ENCODE data around the gene SMCO3.
A peak's percentile ranks its signal among the peaks of the same experiment; 100 is the strongest.

The SMCO3 gene

DNA sequence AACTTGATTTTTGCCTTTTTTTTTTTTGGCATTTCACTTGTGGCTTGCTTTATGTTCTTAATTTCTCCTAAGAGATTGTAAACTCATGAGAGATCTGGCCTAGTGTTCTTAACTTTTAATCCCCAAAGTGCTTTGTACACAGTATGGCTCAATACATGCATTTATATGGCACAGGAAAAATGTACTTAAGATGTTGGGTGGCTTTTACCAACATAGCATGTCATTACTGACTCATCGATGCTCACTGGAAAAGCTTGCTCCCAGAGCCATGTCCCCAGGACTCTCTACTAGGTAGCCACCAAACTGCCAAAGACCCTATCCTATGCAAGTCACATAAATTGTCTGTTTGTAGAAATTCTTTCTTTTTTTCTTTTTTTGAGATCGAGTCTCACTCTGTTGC is 13.1 kb upstream of the SMCO3 start:
- no peak for DNase-seq

DNA sequence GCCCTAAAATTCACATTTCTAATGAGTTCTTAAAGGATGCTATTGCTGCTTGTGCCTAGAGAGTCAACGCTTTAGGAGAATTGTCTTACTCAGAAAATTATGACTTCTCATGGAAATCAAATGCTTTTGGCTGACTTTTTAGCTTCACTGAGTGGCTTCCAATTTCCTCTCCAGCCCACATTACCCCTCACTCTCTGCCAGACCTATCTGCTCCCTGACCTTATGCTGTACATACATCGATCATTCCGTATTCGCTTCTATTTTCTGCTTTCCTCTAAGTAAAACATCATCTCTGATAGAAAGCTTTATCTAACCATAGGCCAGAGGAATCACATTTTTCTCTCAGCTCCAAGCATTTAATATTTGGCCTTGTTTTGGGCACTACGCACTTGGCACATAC is 12.5 kb upstream of the SMCO3 start:
- no peak for DNase-seq

DNA sequence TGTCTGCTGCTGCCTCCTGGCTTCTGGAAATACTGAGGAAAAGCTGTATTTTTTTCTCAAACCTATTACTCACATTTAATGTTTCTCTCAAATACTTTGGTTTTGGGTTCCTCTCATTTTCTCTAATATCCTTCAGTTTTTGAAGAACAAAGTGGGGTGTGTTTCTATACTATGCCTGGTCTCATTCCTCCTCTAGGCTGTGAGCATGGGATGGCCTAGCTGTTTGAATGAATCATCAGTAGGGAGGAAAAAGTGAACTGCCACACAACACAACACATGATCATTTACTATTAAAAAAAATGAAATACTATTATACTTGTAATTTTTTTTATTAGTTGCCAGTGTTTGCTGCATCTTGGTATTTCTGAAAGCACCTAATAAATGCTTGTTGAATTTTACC is 11.3 kb upstream of the SMCO3 start:
- DNase-seq, result no peak

DNA sequence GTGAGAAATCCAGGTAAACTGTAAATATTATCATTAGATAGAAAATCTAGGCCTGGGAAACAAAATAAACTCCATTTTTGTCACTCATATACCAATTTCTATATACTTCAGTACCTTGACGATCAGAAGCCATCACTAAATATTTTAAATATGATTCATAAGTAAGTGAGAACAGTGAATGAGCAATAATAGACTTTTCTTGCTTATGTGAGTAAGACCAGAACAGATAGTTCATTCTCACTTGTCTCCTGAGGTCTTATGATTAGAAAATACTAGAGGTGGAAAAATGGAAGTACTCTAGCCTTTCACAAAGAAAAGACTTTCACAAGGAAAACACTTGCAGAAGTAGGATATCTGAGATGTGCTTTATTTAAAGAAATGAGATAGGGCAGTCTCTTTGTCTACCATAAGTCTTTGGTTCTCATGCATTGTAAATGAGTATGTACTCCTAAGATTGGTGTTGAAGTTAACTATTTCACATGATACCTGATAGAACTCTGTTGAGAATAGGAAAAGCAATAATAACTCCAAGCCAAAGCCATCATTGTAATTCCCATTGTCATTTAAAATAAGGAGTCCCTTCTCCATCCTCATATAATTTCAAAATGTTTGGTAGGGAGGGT is 10.1 kb upstream of the SMCO3 start:
- DNase-seq, result no peak

DNA sequence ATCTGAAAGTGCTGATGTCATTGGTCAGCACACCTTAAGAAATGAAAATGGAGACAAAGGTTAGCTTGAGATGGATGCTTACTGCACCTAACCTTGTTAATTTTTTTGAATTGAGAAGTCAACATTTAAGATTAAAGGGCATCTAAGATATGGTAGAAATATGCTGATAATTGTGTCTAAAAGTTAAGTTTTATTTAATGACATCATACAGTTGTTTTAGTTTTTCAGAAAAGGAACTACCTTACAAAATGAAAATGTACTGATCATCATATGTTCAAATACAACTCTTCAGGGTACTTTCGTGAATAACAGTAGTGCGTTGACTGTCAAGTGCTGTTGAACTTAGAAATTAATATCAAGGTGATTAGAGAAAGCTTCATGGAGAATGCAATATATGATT is 2.5 kb downstream of the SMCO3 start:
- no peak for DNase-seq

DNA sequence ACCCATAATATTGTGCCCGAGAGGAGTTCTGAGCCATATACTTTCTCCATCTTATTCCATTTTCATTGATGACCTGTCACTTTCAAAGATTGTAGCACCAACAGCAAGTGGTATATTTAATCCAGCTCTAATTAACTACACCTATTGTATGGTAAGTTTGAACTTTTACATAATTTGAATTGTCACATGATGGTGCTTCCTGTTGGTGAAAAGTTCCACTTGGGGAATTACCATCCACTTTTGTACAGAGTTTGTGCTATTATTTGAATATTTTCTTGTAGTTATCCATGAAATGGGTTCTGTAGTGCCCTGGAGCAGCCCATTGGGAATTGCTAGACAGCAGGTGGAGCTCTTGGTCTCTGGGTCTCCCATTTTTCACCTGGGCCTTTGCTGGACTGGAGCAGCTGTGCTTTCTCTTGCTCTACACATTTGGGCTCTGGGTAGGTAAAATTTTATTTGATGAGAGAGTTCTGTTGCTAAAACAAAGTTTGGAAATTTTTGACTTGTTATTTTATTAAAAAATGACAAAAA is 3.0 kb downstream of the SMCO3 start:
- peak; percentile 16 for DNase-seq

DNA sequence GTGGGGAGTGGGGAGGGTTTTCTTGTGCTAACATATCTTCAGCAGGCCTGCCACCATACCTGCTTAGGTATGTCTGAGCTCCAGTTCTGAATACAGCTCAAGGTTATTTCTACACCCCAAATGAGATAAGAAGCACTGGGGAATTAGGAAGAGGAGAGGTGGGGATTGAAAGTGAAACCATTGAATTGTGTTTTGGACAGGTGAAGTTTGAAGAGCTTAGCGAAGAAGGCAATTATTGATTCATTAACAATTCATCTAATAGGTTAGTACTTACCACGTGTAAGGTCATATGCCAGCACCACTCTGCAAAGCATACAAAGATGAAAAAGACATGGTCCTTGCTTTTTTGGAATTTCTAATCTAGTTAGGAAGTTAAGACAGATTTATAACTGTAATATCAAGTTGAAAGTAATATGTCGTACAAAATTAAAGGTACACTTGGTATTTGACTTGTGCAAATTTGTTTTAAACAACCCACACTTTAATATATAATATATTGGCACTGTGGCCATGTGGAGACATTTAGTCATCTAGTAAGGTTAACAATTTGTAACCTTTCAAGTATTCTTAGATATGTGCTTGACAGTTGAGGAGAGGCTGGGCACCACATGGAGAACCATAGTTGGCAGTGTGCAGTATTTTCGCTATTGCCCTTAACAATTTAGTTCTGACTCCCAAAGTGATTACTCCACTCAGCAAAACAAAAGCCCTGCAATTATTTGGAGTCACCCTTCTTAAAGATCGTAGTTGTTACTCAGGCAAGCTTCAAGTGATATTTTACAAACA is 3.6 kb downstream of the SMCO3 start:
- DNase-seq, result no peak

DNA sequence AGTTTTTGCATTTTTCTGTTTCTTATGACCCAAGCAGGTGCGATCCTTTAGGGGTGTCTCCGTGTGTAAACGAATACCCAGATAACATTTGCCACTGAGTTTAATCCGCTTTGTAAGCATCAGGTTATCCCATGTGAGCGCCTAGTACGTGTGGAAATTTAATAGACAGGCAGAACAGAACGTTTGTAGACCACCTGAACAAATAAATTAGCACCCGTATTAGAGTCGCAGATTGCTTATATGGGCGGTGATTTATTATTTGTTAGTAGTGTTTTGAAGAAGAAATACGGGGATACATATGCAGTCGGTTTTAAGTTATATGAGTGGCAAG is 10.2 kb downstream of the SMCO3 start:
- no peak for DNase-seq

DNA sequence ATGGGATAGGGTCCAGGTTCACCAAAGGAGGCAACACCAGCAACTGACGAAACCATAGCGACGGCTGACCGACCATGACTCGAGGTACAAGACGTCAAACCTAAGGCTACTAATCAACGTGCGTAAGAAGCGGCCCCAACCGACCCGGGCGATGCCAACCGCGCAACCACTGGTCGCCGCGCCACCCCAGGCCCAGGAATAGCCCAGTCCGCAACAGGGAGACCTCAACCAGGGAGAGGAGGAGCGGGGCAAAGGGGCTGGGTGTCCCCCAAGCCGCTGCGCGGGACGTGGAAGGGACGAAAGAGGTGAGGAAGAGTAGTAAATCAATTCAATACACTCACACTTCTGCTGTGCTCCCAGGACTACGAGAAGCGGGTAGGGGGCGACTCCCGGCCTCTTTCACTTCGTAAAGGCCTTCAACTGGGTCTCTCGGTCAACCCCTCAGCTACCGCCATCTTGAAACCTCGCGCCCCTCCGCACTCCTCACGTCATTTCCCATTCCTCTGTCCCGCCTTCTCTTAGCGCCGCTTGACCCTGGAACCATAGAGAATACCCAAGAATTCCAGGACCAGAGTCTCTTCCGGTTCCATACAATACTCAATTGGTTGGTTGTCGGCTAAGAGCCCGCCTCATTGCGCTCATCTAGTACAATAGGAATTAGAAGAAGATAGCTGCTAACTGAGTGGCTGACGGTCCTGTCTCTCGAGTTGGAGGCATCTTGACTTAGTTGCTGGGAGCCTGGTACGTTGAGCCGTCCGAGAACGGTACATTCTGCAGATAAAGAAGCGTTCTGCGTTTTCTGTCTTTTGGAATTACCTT is 10.8 kb downstream of the SMCO3 start, which contains the start of the genes C12orf60 and WBP11:
TSS of gene C12orf60 (plus strand) at position 660 of the 819 bp plus-strand sequence. CDS start 19,266 bp downstream, outside the sequence.
TSS of gene WBP11 (minus strand) at position 468 of the 819 bp plus-strand sequence. CDS start 2,095 bp downstream, outside the sequence.
- peak; percentile 99 for DNase-seq

DNA sequence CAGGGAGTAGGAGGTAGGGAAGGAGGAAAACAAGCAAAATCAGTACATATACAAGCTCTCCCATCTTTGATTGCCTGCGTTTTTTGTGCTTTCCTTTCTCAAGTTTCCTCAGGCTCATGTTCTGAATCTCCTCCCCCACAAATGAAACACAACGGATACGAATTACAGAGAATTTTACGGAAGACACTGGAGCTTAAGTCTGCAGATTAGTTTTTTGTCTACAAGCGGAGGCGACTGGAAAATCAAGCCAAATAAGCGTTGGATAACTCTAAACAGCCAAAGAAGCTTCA is 11.3 kb downstream of the SMCO3 start:
- no peak for DNase-seq

DNA sequence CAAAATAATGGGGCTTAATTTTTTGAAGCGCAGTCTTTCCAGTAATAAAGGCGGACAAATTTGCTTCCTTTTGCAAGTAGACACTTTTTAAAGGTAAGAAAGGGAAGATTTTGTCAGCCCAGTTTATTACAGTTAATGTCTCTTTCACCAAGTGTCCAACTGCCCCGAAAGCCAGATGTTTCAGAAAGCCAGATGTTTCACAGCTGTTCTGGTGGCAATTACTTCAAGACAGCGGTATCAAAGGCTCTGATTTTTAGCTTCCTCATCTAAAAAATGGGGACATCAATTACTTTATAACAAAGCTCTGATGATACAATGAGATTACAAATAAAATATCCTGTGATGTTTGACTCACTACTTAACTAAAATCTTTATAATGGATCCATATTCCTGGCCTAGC is 11.7 kb downstream of the SMCO3 start:
- no peak for DNase-seq

DNA sequence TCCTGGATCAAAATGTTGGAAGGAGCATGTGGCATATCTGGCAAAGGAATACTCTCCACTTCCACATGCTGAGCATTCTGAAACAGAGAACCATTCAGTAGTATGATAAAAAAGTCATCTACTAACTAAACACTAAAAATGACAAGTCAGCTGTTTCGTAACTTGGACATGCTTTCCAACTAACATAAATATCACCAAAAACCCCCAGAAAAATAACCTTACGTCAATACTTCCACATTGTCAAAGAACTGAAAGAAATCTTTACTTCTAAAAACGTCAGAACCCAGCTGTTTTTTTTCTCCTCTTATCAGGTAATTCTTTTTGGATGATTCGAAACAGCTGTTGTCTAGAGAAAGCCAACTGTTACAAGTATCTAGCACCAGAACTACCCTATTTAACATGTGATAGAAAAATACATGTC is 18.9 kb downstream of the SMCO3 start:
- no peak for DNase-seq

DNA sequence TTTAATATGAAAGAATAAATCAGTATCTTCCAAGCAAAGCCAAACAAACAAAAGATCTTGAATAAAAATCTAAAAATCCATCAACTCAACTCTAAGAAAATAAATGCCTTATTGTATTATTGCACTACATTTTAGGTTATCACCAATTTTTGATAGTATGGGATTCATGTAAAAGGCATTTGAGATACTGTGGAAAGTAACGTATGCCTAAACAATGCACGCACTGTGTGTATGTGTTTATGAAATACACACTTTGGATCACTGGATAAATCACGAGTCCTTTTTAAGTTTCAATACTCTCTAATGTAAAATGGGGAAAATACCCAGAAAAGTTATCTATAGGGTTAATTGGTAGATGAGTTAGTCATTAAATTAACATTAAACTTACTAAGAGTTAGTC is 28.4 kb downstream of the SMCO3 start:
- DNase-seq, result no peak

DNA sequence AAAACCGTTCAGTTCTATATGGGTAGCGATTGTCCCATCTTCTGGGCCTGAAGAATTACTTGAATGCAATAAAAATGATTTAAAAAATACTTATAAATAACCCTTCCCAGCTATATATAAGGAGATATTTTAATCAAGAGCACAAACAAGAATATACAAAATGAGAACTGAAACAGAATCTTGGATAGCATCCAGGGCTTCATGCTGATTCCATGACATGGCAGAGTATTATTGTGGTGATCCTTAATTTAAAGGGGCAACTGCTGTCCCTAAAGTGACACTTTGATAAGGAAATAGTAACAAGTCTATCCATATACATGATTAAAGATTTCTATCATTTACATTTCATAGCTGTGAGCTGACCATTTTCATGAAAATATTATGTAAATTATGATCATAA is 29.5 kb downstream of the SMCO3 start:
- no peak for DNase-seq

DNA sequence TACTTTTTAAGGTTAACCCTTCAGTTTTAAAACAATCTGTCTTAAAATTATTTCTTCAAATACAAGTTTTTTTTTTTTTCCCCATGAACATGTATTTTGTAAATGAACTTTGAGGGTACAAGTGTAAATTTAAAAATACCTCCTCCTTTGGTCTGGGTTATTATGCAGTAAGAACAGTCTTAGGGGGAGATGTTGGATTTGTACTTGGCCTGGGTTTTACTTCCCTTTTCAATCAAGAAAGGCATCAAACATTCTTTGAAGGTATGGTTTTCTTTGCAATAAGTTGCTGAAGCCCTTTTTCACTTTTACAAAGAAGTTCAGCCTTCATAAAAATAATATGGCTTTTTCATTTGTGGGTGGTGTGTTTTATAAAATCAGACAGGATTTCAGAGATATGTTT is 31.2 kb downstream of the SMCO3 start:
- no peak for DNase-seq

DNA sequence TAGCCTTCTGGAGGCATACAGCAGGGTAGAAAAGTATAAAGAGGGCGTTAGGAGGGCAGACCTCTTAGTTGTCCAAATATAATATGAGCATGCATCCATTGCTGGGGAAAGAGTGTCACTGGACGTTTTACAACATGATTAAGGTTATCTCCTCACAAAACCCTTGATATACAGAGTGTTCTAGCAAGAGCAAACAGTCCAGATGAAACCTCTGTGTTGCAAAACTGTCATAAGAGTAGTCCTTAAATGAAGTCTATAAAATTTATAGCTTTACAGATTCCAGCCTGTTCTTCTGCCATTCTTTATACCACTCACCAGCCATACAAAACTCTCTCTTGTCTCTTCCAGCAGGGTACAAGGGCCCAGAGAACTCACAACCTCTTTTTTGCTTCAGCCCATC is 32.4 kb downstream of the SMCO3 start:
- DNase-seq, result no peak

DNA sequence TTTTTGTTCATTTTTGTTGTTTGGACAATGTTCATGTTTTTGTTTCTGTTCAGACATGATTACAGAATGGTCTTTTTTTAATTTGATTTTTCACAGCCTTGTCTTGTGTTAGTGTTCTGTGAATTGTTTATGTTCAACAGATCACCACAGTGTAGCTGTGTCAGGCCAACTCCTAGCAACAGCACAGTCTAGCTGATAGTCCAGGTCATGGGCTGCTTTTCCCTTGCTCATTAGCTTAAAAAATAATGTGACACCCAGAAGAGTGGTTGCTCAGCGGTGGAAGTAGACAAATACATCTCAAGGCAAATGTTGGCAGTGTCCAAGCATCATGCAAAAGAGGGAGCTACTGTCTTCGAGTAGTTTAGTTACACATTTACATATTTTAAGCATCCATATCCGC is 33.1 kb downstream of the SMCO3 start:
- DNase-seq, result no peak

DNA sequence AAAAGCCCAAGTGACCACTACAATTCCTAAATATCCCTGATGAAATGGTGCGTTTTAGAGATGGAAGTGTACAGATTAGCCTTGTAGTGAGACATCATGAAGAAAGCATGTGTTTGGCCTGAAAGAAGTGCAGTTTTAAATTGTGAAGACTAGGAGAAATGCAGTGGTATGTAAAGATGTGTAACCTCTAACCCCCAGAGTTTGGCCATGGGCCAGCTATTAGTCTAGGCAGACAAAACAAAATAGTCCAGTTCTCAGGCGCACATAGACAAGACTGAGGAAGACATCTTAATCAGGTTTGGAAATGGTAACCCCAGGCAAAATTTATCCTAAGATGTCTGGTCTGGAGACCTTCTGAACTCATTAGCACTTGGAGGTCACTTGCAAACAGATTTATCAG is 34.1 kb downstream of the SMCO3 start:
- peak; percentile 11 for DNase-seq

DNA sequence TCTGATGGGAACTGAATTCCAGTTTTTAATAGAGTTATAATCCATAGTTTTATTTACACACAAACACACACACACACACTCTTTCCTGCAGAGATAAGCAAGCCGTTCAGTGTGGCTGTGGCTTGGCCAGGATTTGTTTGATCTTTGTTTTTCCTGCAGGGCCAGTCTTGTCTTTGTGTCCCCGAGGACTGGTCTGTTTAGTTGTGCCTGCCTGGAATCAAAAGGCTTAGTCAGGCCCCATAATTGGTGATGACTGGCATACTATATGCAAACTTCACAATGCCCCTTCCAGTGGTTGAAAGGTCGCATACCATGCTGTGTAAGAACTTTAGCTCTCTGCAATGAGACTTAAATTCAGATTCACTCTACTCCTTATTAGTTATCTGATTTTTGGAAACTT is 36.7 kb downstream of the SMCO3 start:
- no peak for DNase-seq

DNA sequence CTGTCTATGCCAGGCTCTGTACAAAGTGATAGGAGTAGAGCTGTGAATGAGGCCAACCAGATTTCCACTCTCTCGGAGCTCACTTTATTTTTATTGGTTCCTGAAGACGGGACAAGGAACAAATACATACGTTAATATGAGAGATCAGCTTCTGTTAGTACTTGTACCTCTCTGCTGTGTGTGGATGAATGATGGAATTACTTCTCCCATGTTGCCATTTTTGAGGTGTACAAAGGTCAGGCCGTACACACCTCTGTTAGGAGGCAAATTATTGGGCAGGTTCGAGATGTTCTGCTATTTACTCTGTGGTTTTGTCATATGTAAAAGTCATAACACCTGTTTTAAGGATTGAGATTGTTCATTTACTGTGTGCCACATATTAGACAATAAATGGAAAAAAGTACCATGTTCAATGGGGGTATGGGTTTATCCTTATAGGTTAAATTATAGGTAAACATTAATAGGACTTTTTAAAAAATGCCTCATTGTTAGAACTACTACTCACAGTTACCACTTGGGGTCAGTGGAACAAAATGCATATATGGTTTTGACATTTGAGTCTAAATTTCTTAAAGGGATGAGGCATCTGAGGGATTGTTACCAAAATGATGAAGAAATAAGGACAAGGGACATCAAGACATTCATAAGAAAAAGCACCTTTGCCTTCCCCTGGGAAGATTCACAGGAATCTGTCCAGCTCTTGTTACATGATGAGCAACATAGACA is 37.6 kb downstream of the SMCO3 start:
- DNase-seq, result peak; percentile 19

DNA sequence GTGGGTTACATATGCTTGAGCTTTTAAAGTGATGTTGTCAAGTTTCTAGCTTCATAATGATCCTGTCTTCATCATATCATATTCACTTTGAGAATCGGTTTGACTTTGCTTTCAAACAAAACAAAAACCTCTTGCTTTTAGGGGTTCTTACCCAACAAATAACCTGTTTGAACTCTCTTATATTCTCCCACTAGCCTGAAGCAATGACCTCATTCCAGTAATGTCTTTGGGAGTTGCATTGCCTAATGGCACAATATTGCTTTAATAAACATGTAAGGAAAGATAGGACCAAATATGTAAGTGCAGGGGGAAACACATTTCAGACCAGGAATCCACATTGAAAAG is 38.4 kb downstream of the SMCO3 start:
- no peak for DNase-seq

DNA sequence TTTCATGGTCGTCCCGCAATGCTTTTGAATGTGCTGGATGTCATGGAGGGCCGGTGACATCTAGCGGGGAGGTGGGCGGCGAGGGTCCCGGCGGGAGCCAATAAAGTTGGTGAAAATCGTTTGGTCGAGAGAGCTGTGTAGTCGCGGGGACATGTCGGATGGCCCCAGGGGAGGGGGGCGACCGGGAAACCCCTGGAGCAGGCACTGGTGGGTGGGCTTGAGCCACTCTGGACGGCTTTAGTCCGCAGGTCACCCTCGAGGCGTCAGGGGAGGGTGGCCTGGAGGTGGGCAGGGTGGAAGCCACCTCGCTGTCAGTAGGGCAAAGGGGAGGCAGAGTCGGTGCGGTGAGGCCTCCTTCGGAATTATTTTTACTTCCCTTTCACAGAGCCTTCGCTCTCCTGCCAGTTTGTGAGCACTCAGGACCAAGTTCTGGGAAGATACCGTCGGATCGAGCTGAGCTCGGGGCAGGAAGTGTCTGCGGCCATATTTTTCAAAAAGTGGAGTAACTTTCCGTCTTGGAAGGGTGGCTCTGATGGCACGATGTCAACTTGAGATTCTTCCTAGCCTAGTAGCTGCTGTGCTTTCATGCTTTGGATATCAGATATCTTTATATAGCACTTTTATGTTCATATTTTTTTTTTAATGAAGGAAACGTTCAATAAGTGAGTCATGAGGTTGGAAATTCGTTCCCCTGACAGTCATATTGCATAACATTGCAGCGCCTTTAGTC is 38.9 kb downstream of the SMCO3 start:
- DNase-seq, result peak; percentile 73

Data from fibroblast of upper back skin (primary cell).